ENCODE data around the gene C21orf91.
"Not testable (repeated sequence)": the region's sequence is repeated elsewhere in the genome, so short reads cannot be mapped to it uniquely, and the experiment has no call there.

The C21orf91 gene

GRCh38 chr21:17775431-17776126, 43.6 kb downstream of the C21orf91 start:
- peak; percentile 76 for DNase-seq

- not testable (repeated sequence) for DNase-seq
Measured at GRCh38 chr21:17775021-17775420, 44.1 kb downstream of the C21orf91 start.

- DNase-seq, result no peak
Measured at GRCh38 chr21:17769447-17769845, 49.7 kb downstream of the C21orf91 start.

- DNase-seq, result no peak
Measured at GRCh38 chr21:17768840-17769446, 50.2 kb downstream of the C21orf91 start.

GRCh38 chr21:17765207-17765606, 53.9 kb downstream of the C21orf91 start:
- no peak for DNase-seq

GRCh38 chr21:17763288-17764037, 55.7 kb downstream of the C21orf91 start:
- no peak for DNase-seq

GRCh38 chr21:17759511-17760178, 59.5 kb downstream of the C21orf91 start:
- no peak for DNase-seq

GRCh38 chr21:17758683-17759082, 60.5 kb downstream of the C21orf91 start:
- DNase-seq, result no peak

- no peak for DNase-seq
Measured at GRCh38 chr21:17757671-17758070, 61.5 kb downstream of the C21orf91 start.

GRCh38 chr21:17753736-17754135, 65.4 kb downstream of the C21orf91 start:
- DNase-seq, result no peak

- no peak for DNase-seq
Measured at GRCh38 chr21:17752171-17752570, 67.0 kb downstream of the C21orf91 start.

- no peak for DNase-seq
Measured at GRCh38 chr21:17746920-17747319, 72.2 kb downstream of the C21orf91 start.

- DNase-seq, result no peak
Measured at GRCh38 chr21:17745086-17745485, 74.1 kb downstream of the C21orf91 start.

- no peak for DNase-seq
Measured at GRCh38 chr21:17742940-17743592, 76.1 kb downstream of the C21orf91 start.

GRCh38 chr21:17742181-17742580, 77.0 kb downstream of the C21orf91 start:
- DNase-seq, result no peak
